Fibroblast of skin of scalp (primary cell): ENCODE data around the gene ACAA2.
"Not testable (repeated sequence)": the region's sequence is repeated elsewhere in the genome, so short reads cannot be mapped to it uniquely, and the experiment has no call there.

ENCODE experiments used
- DNase-seq: peaks from one replicate; pipeline ENCODE4 v3.0.0-alpha.2; 2013

The ACAA2 gene

DNA sequence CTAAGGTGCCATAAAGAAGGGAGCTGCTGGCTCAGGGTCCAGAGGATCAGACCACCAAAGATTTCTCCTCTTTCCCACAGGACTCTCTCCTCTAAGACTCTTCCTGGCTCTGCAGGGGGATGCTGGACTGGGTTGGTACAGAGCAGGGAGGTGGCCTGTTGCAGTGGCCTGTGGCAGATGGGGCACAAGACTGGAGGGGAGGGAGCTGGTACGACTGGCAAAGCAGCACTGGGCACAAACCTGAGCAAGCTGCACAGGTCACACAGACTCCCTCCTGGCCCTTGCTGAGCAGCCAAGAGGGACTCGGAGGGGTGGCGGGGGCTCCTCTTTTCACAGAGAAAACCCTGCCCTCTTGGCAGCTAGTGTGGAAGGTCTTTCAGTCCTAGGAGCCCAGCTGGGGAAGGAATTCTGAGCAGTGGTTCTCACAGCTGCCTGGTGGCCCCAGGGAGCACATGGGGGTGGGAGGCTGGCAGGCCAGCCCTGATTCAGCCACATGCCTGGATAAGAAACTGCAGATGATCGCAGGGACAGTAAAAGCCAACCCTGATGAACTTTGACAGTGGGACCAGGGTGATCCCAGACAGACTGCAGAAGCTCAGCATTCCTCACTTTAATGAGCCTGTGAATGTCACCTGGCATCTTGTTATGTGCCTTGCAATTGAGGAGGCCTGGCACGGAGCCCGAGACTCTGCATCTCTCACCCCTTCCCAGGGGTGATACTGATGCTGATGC lies 32.5 kb upstream of the ACAA2 start:
- peak; percentile 47 for DNase-seq

DNA sequence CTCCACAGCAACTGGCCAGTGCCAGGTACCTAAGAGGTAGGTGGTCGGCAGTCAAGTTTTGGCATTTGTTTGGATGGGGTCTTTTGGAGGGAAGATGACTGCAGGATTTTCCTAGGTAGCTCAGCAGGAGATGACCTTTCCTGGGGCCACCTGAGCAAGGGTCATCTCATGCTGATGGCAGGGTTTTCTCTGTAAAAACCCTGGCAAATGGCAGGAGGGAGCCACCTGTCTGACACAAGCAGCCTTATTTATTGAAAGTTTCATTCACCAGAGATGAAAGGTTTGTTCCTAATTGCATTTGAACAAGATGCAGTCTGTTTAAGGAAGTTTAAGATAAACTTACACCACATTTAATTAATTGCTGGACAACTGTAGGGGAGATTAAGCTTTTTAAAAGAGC lies 31.6 kb upstream of the ACAA2 start:
- no peak for DNase-seq

DNA sequence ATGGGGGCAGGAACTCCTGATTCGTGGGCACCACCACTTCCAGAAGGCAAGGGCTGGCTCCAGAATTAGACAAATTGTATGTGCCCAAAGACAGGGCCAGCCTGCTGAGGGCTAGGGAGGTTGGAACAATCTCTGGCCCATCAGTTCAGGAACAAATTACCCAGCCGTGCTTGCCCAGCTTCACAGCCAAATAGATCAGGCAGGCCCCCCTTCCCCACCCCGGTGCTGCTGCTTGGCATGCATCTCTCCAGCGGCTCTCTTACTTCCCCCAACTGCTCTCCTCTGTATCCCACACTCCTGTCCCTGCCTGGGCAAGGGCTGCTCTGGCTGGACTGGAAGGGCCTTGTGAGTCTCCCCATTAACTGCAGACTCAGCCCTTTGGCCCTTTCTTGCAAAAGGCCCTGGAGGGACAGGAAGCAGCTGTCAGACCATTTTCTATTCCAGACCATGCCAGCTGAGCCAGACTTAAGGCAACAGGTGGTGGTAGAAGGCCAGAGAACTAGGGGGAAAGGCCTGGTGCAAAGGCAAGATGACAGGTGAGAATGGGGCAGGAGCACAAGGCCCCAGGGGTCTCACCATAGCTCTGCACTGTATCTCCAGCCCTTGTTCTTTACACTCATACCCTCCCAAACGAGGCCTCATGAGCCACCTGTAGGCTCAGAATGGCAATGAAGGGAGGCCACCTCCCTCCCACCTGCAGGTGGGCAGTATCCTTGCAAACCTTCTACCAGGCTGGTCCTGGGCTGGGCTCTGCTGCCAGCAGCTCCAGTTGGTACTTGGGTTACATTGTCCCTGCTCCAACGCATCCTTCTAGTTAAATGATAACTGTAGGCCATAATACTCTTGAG lies 30.7 kb upstream of the ACAA2 start:
- no peak for DNase-seq

DNA sequence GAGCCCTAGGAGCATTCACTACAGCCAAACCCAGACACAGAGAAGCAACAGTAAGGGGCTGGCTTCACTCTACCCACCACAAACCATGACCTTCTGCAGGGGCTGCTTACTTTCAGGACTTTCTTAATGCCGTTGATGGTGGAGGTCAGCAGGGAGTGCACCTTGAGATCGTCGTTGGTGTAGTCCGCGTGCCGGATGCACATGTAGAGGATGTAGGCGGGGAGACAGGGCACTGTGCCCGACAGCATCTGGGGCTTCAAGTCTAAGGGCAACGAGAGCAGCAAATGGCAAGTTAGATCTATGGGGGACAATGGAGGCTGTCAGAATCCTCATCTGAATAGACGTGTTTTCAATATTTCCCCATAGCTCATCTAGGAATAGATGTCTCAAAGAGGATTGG lies 29.8 kb upstream of the ACAA2 start:
- DNase-seq: no peak

DNA sequence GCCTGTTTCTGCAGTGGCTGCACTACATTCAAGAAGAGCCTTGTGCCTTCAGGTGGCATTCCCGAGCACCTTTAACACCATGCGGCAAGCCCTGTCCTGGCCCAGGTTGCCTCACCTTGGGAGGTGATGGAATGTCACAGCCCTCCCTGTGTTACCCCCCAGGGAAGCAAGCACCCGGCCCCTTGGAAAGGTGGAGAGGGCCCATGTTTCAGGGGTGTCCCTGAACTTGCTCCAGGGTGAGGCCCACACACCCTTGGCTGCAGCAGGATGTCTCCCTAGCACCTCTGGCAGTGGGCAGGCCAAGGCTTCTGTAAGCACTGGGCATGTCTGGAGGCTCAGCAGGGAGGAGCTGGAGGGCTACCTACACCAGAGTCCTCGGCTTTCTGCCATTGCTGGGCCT lies 29.3 kb upstream of the ACAA2 start:
- no peak for DNase-seq

DNA sequence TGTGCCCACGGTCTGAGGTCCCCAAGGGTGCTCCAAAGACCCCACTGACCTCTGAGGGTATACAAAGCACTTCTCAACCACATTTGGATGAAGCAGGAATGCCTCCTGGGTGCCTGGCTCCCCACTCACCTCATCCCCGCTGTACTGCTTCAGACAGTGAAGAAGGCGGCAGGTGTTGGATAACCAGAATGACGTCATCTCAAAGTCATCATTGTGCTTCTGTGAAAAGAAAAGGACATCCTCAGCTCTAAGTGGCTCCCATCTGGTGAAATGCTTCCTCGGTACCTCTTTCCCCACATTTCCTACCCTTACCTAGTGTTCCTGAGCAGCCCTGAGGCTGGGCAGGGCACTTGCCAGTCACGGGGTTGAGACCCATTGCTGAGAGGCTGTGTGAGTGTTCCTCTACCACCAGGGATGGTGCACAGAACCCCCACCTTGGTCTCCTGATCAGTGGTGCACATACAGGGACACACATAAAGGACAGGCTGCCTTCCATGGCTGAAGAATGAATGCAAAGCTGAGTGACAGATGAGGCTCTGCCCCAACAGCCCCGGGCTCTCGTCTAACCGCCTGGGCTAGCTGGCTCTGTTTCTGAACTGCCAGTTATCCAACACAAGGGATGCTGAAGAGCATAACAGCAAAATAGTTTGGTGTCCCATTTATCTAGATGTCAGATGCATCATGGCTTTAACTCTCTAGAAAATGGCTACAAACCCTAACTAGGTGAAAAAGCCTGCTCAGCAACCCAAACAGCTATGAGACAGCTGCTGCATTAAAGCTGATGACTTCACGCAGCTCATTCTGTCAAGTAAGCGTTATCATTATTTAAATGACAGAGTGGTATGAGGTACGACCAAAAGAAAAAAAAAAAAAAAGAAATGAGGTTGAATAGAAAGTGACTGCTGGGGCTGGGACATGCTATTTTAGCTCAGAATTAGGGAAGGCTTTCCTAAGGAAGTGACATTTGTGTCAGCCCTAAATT lies 28.2 kb upstream of the ACAA2 start:
- DNase-seq: no peak

DNA sequence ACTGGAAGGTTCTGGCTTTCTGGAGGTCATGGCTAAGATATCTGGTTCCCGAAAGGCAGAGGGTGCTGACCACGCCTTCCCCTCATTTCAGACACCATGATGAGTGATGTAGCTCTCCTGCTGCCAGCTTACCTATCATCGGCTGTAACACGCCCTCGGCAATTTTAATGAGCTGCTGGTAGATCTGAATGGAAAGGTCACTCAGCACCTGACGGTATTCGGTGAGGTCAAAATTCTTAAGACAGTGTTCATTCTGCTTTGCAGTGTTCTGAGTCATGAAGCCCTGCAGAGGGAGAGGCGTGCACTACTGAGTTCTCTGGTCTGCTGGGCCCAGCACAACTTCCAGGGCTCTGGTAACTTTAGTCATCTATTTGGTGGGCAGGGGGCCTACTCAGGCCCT lies 25.7 kb upstream of the ACAA2 start:
- peak; percentile 8 for DNase-seq

DNA sequence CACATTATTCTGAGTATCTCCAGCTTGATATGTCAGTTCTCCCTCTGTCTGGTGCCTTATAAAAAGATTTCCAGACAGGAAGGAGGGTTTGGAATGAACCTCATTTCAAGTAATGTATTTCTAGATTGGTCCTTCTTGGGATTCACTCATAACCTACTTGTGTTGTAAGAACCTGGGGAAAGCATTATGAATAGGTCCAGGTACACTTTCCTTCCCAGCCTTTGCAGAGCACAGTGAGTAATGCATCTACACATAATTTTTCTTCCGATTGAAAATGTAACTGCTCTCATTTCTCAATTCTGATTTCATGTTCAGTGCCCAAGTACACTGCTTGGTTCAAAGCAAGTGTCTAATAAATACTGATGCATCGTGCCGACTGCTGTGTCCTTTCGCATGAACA lies 25.0 kb upstream of the ACAA2 start:
- no peak for DNase-seq

DNA sequence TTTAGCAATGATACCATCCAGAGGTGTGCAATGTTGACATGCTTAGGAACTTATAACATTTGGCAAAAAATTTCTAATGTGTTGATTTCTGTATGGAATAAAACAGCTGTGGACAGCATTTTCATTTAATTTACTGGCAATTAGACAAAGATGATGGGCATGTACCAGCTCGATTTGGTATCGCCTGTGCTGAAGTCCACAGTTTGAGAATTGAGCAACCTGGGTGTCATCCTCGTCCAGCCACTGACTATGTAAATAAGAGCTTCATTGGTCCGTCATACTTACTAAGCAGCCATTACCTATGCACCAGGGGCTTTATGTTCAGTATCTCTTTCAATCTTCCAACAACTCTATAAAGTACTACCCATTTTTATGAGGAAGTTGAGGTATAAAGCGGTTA lies 24.6 kb upstream of the ACAA2 start:
- DNase-seq: no peak

DNA sequence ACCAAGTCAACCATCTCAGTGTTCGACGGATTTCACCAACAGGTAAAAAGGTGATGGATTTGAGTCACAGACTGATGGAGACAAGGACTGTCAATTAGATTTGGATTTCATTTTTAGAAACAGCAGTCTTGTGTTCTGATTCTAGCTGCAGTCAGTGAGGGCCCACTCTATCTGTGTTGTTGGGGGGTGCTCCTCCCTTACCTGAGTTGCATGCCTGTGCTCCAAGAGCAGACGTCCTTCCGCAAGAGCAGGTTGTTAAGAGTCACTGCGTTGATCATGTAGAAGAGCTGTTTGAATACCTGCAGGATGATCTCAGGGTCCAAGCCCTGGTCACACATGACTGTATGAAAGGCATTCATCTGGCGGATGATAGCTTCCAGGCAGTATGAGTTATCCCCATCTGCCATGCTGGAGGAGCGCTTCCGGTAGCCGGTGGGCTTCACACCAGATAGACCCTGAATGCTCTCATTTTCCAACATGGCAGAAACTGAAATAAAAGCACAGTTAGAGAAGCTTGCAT lies 24.0 kb upstream of the ACAA2 start:
- not testable (repeated sequence) for DNase-seq

DNA sequence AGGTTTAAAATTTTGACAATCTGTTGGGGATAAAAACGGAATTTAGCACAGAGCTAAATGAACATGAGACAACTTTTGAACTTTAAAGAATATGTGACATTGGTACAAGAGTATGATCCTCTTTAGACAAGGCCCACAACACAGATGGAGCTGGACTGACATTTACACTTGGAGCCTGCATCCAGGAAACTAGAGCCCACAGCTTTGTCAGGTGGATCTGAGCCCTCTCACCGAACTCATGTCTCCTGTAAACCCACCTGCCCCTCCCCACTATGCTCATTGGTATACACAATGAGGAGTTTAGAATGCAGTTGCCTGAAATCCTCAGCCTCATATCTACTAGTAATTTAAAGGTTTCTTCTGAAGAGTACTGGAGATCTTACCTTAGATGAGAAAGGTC lies 22.1 kb upstream of the ACAA2 start:
- DNase-seq: no peak

DNA sequence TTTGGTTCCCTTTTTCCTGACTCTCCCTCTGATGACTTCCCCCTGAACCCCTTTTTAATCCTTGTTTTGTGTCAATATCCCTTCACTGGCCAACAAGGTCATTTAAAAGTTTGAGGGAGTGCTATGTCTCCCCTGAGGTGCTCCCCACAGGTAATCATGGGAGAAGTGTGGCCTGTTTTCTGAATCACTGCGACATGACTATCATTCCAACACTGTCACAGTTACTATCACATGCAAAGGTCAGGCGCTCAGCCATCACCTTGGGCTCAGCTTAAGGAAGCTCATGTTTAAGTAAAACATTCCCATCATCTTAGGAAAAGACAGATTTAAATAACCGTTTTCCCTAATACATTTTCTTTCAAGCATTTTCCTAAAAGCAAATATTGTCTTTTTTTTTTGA lies 20.9 kb upstream of the ACAA2 start:
- no peak for DNase-seq

DNA sequence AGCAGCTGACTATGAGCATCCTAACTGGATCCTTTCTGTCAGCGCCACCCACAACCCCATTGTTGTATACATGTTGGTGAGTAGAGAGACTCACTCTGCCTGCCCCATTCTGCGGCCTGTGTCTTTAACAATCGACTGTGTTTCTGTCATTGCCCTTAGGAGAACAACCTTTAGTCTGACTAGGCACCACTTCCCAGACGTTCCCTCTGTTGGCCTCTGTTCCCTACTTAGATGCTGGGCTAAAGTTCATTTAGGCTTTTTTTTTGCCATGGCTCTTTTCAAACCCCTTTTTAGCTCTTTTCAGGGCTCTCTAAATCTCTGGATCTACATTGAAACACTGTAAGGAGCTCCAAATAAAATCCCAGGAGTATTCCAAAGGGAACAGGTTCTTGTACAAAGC lies 20.5 kb upstream of the ACAA2 start:
- DNase-seq: no peak

DNA sequence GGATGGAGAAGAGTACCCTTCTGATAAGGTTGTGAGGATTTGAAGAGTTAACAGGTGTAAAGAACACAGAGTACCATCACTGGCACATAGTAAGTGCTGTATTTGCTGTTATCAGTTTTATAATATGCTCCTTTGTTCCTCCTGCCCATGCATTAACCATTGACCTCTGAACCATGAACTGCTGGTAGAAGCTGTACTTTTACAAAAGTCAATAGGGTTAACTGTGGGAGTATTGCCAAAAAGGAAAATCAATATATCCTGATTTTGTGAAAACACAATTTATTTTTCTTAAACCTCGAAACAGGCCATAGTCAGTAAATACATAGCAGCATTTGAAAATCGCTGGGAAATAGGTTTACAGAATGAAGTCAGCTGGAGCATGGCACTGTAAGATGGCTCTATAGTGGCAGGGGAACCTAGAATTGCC lies 18.9 kb upstream of the ACAA2 start:
- no peak for DNase-seq

DNA sequence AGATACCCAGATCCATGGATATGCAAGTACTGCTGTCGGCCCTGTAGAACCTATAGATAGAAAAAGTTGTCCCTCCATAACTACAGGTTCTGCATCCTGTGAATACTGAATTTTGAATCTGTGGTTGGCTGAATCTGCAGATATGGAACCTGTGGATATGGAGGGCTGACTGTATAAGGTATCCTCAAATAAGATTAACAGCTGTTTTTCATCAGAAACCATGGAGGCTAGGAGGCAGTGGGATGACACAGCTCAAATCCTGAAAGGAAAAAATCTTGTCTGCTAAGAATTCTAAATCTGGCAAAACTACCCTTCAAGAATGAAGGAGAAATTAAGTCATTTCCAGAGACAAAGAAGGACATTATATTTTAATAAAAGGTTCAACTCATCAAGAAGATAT lies 14.7 kb upstream of the ACAA2 start:
- no peak for DNase-seq

DNA sequence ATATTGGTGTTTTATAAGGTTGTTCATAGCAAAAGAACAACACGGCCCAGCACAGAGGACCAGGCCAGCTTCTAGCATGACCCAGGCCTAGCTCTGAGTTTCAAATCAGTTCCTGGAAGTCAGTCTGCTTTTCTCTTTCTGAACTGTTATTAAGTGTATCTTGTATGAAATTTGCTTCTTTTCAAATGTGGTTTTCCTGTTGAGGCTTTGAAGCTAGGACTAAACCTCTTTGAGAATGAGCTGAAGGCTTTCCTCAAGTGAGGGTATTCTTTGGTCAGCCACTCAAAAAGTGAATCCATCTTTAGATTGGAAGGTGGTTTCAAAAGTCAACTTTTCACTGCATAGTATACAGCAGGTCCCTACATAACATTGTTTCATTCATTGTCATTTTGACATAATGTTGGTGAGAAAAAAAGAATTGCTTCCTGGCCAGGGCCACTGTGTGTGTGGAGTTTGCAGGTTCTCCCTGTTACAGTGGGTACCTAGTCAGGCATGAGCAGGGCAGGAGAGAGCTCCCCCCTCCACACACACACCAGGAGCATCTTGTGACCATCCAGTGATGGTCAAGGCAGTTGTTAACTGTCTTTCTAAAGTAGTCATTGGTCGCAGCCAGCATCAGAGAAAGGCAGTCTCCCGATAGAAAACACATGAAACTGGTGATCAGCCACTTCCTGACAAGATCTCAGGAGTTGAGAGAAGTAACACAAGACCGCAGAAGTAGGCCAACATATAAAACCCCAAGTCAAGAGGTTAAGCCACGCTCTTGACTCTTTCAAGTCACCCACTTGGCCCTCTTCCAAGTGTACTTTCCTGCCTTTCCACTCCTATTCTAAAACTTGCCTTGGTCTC lies 6.7 kb upstream of the ACAA2 start:
- DNase-seq: no peak

DNA sequence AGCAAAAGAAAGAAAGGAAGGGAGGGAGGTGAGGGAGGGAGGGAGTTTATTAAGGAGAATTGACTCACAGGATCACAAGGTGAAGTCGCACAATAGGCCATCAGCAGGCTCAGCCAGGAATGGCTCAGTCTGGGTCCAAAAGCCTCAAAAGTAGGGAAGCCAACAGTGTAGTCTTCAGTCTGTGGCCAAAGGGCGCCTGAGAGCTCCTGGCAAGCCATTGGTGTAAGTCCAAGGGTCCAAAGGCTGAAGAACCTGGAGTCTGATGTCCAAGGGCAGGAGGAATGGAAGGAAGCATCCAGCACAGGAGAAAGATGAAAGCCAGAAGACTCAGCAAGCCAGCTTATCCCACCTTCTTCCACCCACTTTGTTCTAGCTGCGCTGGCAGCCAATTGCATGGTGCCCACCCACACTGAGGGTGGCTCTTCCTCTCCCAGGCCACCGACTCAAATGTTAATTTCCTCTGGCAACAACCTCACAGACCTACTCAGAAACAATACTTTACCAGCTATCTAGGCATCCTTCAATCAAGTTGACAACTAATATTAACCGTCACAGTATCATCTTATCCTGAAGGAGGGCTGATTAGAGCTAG lies 5.8 kb upstream of the ACAA2 start:
- no peak for DNase-seq

DNA sequence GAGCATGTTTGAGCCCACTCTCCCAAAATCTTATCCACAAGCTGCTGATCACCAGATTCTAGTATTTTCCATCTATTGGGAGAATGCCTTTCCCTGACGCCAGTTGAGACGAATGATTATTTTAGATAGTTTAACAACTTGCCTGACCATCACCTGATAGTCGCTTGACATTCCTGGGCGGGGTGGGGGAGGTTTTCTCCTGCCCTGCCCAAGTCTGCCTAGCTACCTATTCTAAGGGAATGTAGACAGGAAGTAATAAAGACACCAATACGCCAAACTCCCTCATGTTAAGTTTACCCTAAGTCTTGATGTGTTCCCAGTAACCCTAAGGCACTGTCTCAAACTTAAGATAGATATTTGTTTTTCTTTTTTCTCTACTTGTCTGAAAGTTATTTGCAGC lies 4.6 kb upstream of the ACAA2 start:
- no peak for DNase-seq

DNA sequence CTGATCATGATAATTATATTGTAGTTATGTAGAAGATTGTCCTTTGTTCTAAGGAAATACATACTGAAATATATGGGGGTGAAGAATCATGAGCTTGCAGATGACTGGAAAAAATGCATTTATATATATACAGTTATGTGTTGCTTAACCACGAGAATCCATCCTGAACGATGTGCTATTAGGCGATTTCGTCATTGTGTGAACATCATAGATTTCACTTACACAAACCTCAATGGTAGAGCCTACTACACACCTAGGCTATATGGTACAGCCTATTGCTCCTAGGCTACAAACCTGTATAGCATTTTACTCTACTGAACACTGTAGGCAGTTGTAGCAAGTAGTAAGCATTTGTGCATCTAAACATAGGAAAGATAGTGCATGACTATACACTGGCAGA lies 2.6 kb upstream of the ACAA2 start:
- DNase-seq: peak; percentile 12

DNA sequence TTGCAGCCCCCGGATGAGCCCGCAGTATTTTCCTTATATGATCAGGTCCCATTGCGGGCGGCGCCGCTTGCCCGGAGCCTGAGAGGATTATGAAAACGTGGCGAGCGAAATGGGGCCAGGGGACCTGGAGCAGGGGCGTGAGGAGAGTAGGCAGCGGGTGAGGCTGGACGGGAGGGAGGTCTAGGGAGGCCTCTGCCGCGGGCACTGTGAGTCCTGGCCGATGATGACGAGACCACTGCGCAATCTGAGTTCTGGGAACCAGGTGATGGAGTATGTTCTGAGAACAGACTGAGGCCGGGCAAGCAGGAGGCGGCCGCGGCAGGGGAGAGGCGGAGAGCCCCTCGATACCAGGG lies 790 bp upstream of the ACAA2 start:
- peak; percentile 50 for DNase-seq

DNA sequence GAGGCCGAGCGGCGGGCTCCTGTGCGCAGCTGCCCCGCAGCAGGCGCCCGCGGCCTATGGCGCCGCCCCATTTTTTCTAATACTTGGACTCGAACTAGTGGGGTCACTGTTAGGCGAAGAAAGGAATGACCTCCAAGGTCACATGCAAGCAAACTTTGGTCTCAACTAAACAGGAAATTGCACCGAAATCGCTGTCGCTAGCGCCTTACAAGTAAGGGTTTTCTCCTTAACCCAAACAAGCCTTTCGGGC lies 339 bp downstream of the ACAA2 start:
- peak; percentile 30 for DNase-seq
